Suprapubic skin (tissue), 4 donors: ENCODE results near the gene GPR52. TPM values are rescaled to one million over a fixed set of nuclear protein-coding genes. Genes with fewer than 3 reads are reported as not detected.

Experiments
- DNase-seq, 2 donors: peaks; one replicate each; pipeline ENCODE4 v3.0.0-alpha.2; 2019; ENCODE audit warnings: low spot score in 2 of 2
- H3K27ac ChIP-seq: fragments of 200-600 bp; sonication (generic); one replicate; pipeline ENCODE4 v1.5.1; 2019
- H3K27me3 ChIP-seq: fragments of 200-600 bp; sonication (generic); one replicate; pipeline ENCODE4 v1.5.1; 2019
- H3K36me3 ChIP-seq: fragments of 200-600 bp; sonication (generic); one replicate; pipeline ENCODE4 v1.5.1; 2019
- H3K4me1 ChIP-seq: fragments of 200-600 bp; sonication (generic); one replicate; pipeline ENCODE4 v1.5.1; 2019
- H3K4me3 ChIP-seq: fragments of 200-600 bp; sonication (generic); one replicate; pipeline ENCODE4 v1.5.1; 2019; ENCODE audit warnings: mild to moderate bottlenecking
- H3K9me3 ChIP-seq: fragments of 200-600 bp; sonication (generic); one replicate; pipeline ENCODE4 v1.5.1; 2019
- EP300 ChIP-seq: sonication (generic); formaldehyde crosslinking; IDR thresholded peaks from one replicate; pipeline ENCODE4 v1.6.1; 2017; ENCODE audit warnings: antibody characterized with exemption
- POLR2A ChIP-seq, 2 donors: fragments of 450-650 bp; IDR thresholded peaks; one replicate each; pipeline ENCODE4 v1.6.1; 2017; ENCODE audit warnings: antibody characterized with exemption in 2 of 2, mild to moderate bottlenecking in 2 of 2, moderate library complexity in 2 of 2
- POLR2AphosphoS5 ChIP-seq, 3 donors: sonication (generic); formaldehyde crosslinking; IDR thresholded peaks; one replicate each; pipeline ENCODE4 v1.6.1; 2017; ENCODE audit warnings: antibody characterized with exemption in 3 of 3
- WGBS: methylation state at CpG from one replicate; pipeline ENCODE4 v1.1.5; 2018; 5-methylcytosine and 5-hydroxymethylcytosine counted together
- total RNA-seq, 4 donors: library from RNA; depleted of rRNA; stranded (reverse); fragments of >200 nt; gene quantifications; one replicate each; pipeline ENCODE4 v1.1.0, GENCODE V29; 2016
- TF ChIP-seq, protein P1 (sequence below), 2 donors: fragments of 200-600 bp in 1 of 2; fragments of 450-650 bp in 1 of 2; sonication (generic) in 1 of 2; IDR thresholded peaks; one replicate each; pipeline ENCODE4 v1.5.1; 2016 to 2019; ENCODE audit warnings: antibody characterized with exemption in 2 of 2, mild to moderate bottlenecking in 1 of 2, moderate library complexity in 1 of 2

GPR52 gene
- total RNA-seq, 4 donors from 2014 or later: 1.6 to 5.6 (median 1.8) TPM

DNA sequence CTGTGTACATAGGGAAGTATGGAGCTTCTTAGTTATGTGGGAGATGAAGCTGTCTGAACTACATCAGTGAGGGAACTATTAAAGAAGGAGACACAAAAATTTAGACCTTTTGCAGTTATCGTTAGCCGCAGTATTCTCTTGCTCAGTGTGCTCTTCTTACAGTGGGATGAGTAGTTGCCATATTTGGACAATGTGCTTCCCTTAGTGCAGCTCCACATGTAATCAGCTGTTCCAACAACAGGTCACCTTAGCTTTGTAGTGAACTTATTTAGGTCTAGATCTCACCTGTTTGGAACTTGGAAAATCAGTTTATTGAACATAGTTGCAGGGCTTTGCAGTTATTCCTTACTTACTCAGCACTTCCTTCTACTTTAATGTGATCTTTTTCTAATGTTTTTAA lies 18.1 kb downstream of the GPR52 start:
- no peaks in the 10 kb centered on the region for H3K9me3 ChIP-seq
- DNase-seq: no peak
- no peaks in the 10 kb centered on the region for H3K27me3 ChIP-seq
- WGBS: 98% methylated on average over 2 of the region's 2 CpGs
- no peak for TF ChIP-seq POLR2AphosphoS5 (IDR thresholded peaks at IDR 0.05)
- no peak for TF ChIP-seq EP300
- TF ChIP-seq POLR2A (IDR thresholded peaks at IDR 0.05): no peak
- TF ChIP-seq, protein P1, sequence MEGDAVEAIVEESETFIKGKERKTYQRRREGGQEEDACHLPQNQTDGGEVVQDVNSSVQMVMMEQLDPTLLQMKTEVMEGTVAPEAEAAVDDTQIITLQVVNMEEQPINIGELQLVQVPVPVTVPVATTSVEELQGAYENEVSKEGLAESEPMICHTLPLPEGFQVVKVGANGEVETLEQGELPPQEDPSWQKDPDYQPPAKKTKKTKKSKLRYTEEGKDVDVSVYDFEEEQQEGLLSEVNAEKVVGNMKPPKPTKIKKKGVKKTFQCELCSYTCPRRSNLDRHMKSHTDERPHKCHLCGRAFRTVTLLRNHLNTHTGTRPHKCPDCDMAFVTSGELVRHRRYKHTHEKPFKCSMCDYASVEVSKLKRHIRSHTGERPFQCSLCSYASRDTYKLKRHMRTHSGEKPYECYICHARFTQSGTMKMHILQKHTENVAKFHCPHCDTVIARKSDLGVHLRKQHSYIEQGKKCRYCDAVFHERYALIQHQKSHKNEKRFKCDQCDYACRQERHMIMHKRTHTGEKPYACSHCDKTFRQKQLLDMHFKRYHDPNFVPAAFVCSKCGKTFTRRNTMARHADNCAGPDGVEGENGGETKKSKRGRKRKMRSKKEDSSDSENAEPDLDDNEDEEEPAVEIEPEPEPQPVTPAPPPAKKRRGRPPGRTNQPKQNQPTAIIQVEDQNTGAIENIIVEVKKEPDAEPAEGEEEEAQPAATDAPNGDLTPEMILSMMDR (IDR thresholded peaks at IDR 0.05): no peak
- H3K27ac ChIP-seq: no peak overlapping the region
- H3K4me1 ChIP-seq: no peaks in the 10 kb centered on the region
- H3K36me3 ChIP-seq: no peaks in the 10 kb centered on the region
- H3K4me3 ChIP-seq: no peak overlapping the region

- no peak overlapping the region for H3K27ac ChIP-seq
- no peak for TF ChIP-seq POLR2AphosphoS5 (IDR thresholded peaks at IDR 0.05)
- no peak for TF ChIP-seq EP300
- TF ChIP-seq, protein P1 (IDR thresholded peaks at IDR 0.05): no peak
- no peak for TF ChIP-seq POLR2A (IDR thresholded peaks at IDR 0.05)
- H3K4me3 ChIP-seq: no peak overlapping the region
- DNase-seq: no peak
- no peaks in the 10 kb centered on the region for H3K36me3 ChIP-seq
- no peaks in the 10 kb centered on the region for H3K4me1 ChIP-seq
- H3K9me3 ChIP-seq: no peaks in the 10 kb centered on the region
- 93% methylated on average over 8 of the region's 8 CpGs for WGBS
- H3K27me3 ChIP-seq: no peaks in the 10 kb centered on the region
These were observed 18.8 kb downstream of the GPR52 start for GRCh38 chr1:174466607-174467006.

DNA sequence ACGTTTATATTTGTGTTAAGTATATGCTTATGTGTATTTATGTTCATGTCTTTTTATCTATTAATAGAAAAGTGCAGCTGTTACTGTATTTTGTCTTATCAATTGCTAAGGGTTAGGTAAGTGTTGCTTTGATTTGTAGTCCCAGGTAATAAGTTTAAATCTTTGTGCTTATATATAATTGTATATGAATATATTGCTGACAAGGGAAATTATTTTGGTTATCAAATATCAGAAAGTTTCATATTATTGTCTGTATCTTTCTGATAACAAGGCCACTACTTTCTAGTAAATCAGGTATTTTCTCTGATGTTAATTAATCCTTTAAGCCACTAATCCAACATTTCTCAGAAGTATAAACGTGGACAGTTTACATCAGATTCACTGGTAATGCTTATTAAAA lies 21.3 kb downstream of the GPR52 start:
- no peak overlapping the region for H3K4me3 ChIP-seq
- TF ChIP-seq POLR2A (IDR thresholded peaks at IDR 0.05) (no peak), POLR2AphosphoS5 (IDR thresholded peaks at IDR 0.05) (no peak), EP300 (no peak)
- TF ChIP-seq, protein P1 (IDR thresholded peaks at IDR 0.05): no peak
- H3K36me3 ChIP-seq: no peaks in the 10 kb centered on the region
- 80% methylated on average over 2 of the region's 2 CpGs for WGBS
- no peaks in the 10 kb centered on the region for H3K4me1 ChIP-seq
- no peaks in the 10 kb centered on the region for H3K27me3 ChIP-seq
- H3K9me3 ChIP-seq: no peaks in the 10 kb centered on the region
- no peak for DNase-seq
- H3K27ac ChIP-seq: no peak overlapping the region

- DNase-seq: no peak
- H3K4me1 ChIP-seq: no peaks in the 10 kb centered on the region
- H3K27ac ChIP-seq: no peak overlapping the region
- no peaks in the 10 kb centered on the region for H3K9me3 ChIP-seq
- no peaks in the 10 kb centered on the region for H3K27me3 ChIP-seq
- no peaks in the 10 kb centered on the region for H3K36me3 ChIP-seq
- 43% methylated on average over 1 of the region's 1 CpG for WGBS
- TF ChIP-seq POLR2AphosphoS5 (IDR thresholded peaks at IDR 0.05) (no peak), EP300 (no peak), POLR2A (IDR thresholded peaks at IDR 0.05) (no peak)
- TF ChIP-seq, protein P1 (IDR thresholded peaks at IDR 0.05): no peak
- H3K4me3 ChIP-seq: no peak overlapping the region
These were observed 21.9 kb downstream of the GPR52 start for GRCh38 chr1:174469687-174470086.

GRCh38 chr1:174479281-174479680 lies 31.5 kb downstream of the GPR52 start:
- no peaks in the 10 kb centered on the region for H3K36me3 ChIP-seq
- no peak for TF ChIP-seq POLR2AphosphoS5 (IDR thresholded peaks at IDR 0.05)
- no peak for TF ChIP-seq EP300
- TF ChIP-seq POLR2A (IDR thresholded peaks at IDR 0.05): no peak
- TF ChIP-seq, protein P1 (IDR thresholded peaks at IDR 0.05): no peak
- no peak overlapping the region for H3K4me3 ChIP-seq
- no peaks in the 10 kb centered on the region for H3K9me3 ChIP-seq
- no peaks in the 10 kb centered on the region for H3K27me3 ChIP-seq
- no peak for DNase-seq
- WGBS: 100% methylated on average over 1 of the region's 1 CpG
- H3K4me1 ChIP-seq: no peaks in the 10 kb centered on the region
- H3K27ac ChIP-seq: no peak overlapping the region
